Keratinocyte (primary cell): Measurements from ENCODE around the gene DEFB114. TPM values are rescaled to one million over a fixed set of nuclear protein-coding genes. Genes with fewer than 3 reads are reported as not detected.

Experiments used
- DNase-seq: peaks from one replicate; pipeline ENCODE4 v3.0.0-alpha.2; 2011; ENCODE audit warnings: low read depth, missing footprints, low spot score
- FAIRE-seq: peaks from 2 replicates; lab custom pipeline; 2011; peaks lifted over from hg19 to GRCh38; lab: Jason Lieb, UNC
- H2AFZ ChIP-seq: 2 replicates; pipeline ENCODE4 v1.6.0; 2012; ENCODE audit warnings: low read length, control low read depth, inconsistent platforms; ENCODE audit not compliant: control insufficient read depth
- H3K27ac ChIP-seq: 2 replicates; pipeline ENCODE4 v1.5.1; 2011; ENCODE audit warnings: low read length; ENCODE audit not compliant: control insufficient read depth, insufficient read depth
- H3K27me3 ChIP-seq: 3 replicates; pipeline ENCODE4 v1.6.0; 2011; ENCODE audit warnings: low read length; ENCODE audit not compliant: control insufficient read depth, insufficient read depth; ENCODE audit errors: extremely low read depth
- H3K36me3 ChIP-seq, 2 experiments: 2 replicates in 1 of 2; 3 replicates in 1 of 2; pipeline ENCODE4 v1.5.1; 2011; ENCODE audit warnings: low read length in 2 of 2, mild to moderate bottlenecking in 1 of 2; ENCODE audit not compliant: control insufficient read depth in 2 of 2, insufficient read depth in 2 of 2; ENCODE audit errors: extremely low read depth in 1 of 2
- H3K4me1 ChIP-seq: 3 replicates; pipeline ENCODE4 v1.5.1; 2011; ENCODE audit warnings: low read length; ENCODE audit not compliant: control insufficient read depth, insufficient read depth; ENCODE audit errors: extremely low read depth
- H3K4me2 ChIP-seq: 3 replicates; pipeline ENCODE4 v1.6.0; 2011; ENCODE audit warnings: low read depth, low read length; ENCODE audit not compliant: control insufficient read depth, insufficient read depth; ENCODE audit errors: extremely low read depth
- H3K4me3 ChIP-seq, 3 experiments: fragments of 200-600 bp in 1 of 3; sonication (generic) in 1 of 3; 2 replicates in 2 of 3; 3 replicates in 1 of 3; pipeline ENCODE4 v1.5.1; 2011 to 2016; ENCODE audit warnings: low read length in 3 of 3, mild to moderate bottlenecking in 3 of 3, control low read depth in 2 of 3, inconsistent platforms in 1 of 3, low read depth in 1 of 3, mixed read lengths in 1 of 3, mixed run types in 1 of 3, moderate library complexity in 1 of 3; ENCODE audit not compliant: control insufficient read depth in 2 of 3, insufficient read depth in 2 of 3; ENCODE audit errors: extremely low read depth in 1 of 3
- H3K79me2 ChIP-seq: 2 replicates; pipeline ENCODE4 v1.6.0; 2012; ENCODE audit warnings: low read length; ENCODE audit not compliant: control insufficient read depth, insufficient read depth
- H3K9ac ChIP-seq: 3 replicates; pipeline ENCODE4 v1.6.0; 2011; ENCODE audit warnings: low read length; ENCODE audit not compliant: control insufficient read depth, insufficient read depth; ENCODE audit errors: extremely low read depth
- H3K9me1 ChIP-seq: 3 replicates; pipeline ENCODE4 v1.6.0; 2011; ENCODE audit warnings: low read length; ENCODE audit not compliant: control insufficient read depth, insufficient read depth; ENCODE audit errors: extremely low read depth
- H3K9me3 ChIP-seq: 2 replicates; pipeline ENCODE4 v1.5.1; 2012; ENCODE audit warnings: low read depth, low read length; ENCODE audit not compliant: control insufficient read depth
- H4K20me1 ChIP-seq: 3 replicates; pipeline ENCODE4 v1.6.0; 2011; ENCODE audit warnings: low read length; ENCODE audit not compliant: control insufficient read depth, insufficient read depth; ENCODE audit errors: extremely low read depth
- EZH2 ChIP-seq: IDR thresholded peaks from one replicate; pipeline ENCODE4 v1.6.1; 2012; ENCODE audit warnings: inconsistent platforms, mild to moderate bottlenecking, low read length, moderate library complexity
- dilution Hi-C: fragments of 300-500 bp; cut with MboI; formaldehyde crosslinking; loops from one replicate; pipeline ENCODE4 v1.7.0; 2020; ENCODE audit warnings: low sequenced_read_pairs; ENCODE audit not compliant: extremely low pct_ligation_motif_present
- polyA plus RNA-seq, 5 experiments: library from polyadenylated mRNA; depleted of rRNA in 3 of 5; stranded (reverse) in 3 of 5; stranded (forward) in 1 of 5; unstranded in 1 of 5; fragments of >200 nt; gene quantifications; 1 replicate in 1 of 5; 2 replicates in 3 of 5; 3 replicates in 1 of 5; pipeline versions ENCODE4 v1.2.1 to v1.2.3, GENCODE V29; 2011 to 2012; ENCODE audit warnings: missing spikeins in 2 of 5, low read depth in 1 of 5, low replicate concordance in 1 of 5
- TF ChIP-seq, protein P1 (sequence below), 3 experiments: IDR thresholded peaks in 1 of 3; conservative IDR thresholded peaks in 1 of 3; optimal IDR thresholded peaks in 1 of 3; 2 replicates in 2 of 3; 3 replicates in 1 of 3; pipeline versions ENCODE3 to v1.5.1; 2011; ENCODE audit warnings: low read length in 3 of 3, mild to moderate bottlenecking in 3 of 3, moderate library complexity in 2 of 3, control low read depth in 1 of 3, inconsistent platforms in 1 of 3; ENCODE audit not compliant: insufficient read depth in 2 of 3; ENCODE audit errors: extremely low read depth in 1 of 3

The DEFB114 gene
- polyA plus RNA-seq, 1 donor (not counting 4 experiments of a cell fraction or from before 2014, with no cell fraction given): not detected

DNA sequence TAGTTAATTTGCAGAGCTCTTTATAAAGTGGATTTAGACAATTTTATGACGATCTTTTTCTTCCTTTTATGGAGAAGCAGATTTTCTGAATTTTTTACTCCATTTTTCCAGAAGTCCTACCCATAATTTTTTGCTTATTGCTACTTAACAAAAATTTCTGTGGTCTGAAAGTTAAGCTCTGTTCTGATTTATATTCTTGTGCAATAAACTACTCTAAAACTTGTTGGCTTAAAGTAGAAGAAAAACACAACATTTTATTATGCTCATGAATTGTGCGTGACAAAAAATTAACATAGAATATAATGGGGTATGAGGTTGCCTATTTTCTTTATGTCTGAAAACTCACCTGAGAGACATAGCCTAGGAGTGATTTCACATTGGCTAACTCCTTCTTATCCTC, 2.9 kb upstream of the DEFB114 start:
- no peaks in the 10 kb centered on the region for H4K20me1 ChIP-seq
- no peaks in the 10 kb centered on the region for H3K27me3 ChIP-seq
- dilution Hi-C loops: no loop called here
- FAIRE-seq (no peak), DNase-seq (no peak)
- H3K79me2 ChIP-seq: no peaks in the 10 kb centered on the region
- H3K4me2 ChIP-seq: no peak overlapping the region
- no peak overlapping the region for H3K9ac ChIP-seq
- TF ChIP-seq, protein P1, sequence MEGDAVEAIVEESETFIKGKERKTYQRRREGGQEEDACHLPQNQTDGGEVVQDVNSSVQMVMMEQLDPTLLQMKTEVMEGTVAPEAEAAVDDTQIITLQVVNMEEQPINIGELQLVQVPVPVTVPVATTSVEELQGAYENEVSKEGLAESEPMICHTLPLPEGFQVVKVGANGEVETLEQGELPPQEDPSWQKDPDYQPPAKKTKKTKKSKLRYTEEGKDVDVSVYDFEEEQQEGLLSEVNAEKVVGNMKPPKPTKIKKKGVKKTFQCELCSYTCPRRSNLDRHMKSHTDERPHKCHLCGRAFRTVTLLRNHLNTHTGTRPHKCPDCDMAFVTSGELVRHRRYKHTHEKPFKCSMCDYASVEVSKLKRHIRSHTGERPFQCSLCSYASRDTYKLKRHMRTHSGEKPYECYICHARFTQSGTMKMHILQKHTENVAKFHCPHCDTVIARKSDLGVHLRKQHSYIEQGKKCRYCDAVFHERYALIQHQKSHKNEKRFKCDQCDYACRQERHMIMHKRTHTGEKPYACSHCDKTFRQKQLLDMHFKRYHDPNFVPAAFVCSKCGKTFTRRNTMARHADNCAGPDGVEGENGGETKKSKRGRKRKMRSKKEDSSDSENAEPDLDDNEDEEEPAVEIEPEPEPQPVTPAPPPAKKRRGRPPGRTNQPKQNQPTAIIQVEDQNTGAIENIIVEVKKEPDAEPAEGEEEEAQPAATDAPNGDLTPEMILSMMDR (optimal IDR thresholded peaks at IDR 0.05 in 1 of 3, IDR thresholded peaks at IDR 0.05 in 1 of 3, conservative IDR thresholded peaks at IDR 0.05 in 1 of 3; ENCODE audit: extremely low read depth in 1 of 3, insufficient read depth in 2 of 3, low read length in 3 of 3): no peak
- TF ChIP-seq EZH2: no peak
- no peak overlapping the region for H2AFZ ChIP-seq
- H3K4me3 ChIP-seq: no peak overlapping the region
- no peaks in the 10 kb centered on the region for H3K9me3 ChIP-seq
- no peaks in the 10 kb centered on the region for H3K9me1 ChIP-seq
- no peaks in the 10 kb centered on the region for H3K4me1 ChIP-seq
- no peak overlapping the region for H3K27ac ChIP-seq
- H3K36me3 ChIP-seq: no peaks in the 10 kb centered on the region

DNA sequence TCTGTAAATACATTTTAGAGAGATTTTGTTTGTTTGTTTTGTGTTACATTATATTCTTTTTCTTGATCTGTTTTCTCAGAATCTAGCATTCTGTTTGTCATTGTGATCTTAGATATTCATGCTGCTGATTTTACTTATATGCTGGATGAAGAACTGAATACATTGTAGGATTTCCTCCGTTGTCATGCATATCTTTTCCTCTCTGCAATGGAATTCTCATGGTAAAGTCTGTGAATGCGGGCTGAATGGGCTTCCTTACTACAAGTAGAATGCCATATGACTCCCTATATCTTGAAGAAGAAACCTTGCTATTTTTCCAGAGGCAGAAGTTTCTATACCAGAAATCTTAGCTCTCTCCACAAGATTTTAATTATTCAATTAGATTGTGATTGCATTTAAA, 2.4 kb upstream of the DEFB114 start:
- H2AFZ ChIP-seq: no peak overlapping the region
- DNase-seq: no peak
- H3K27me3 ChIP-seq: no peaks in the 10 kb centered on the region
- no peak overlapping the region for H3K27ac ChIP-seq
- no peaks in the 10 kb centered on the region for H3K9me1 ChIP-seq
- no peak overlapping the region for H3K4me2 ChIP-seq
- H3K79me2 ChIP-seq: no peaks in the 10 kb centered on the region
- TF ChIP-seq EZH2: no peak
- TF ChIP-seq, protein P1 (optimal IDR thresholded peaks at IDR 0.05 in 1 of 3, IDR thresholded peaks at IDR 0.05 in 1 of 3, conservative IDR thresholded peaks at IDR 0.05 in 1 of 3; ENCODE audit: extremely low read depth in 1 of 3, insufficient read depth in 2 of 3, low read length in 3 of 3): no peak
- H3K9me3 ChIP-seq: no peaks in the 10 kb centered on the region
- dilution Hi-C loops: no loop called here
- no peak overlapping the region for H3K4me3 ChIP-seq
- H3K36me3 ChIP-seq: no peaks in the 10 kb centered on the region
- FAIRE-seq: no peak
- no peaks in the 10 kb centered on the region for H3K4me1 ChIP-seq
- no peak overlapping the region for H3K9ac ChIP-seq
- H4K20me1 ChIP-seq: no peaks in the 10 kb centered on the region
